ENCODE data around the gene KDF1.
A peak's percentile ranks its signal among the peaks of the same experiment; 100 is the strongest.

Gene KDF1

DNA sequence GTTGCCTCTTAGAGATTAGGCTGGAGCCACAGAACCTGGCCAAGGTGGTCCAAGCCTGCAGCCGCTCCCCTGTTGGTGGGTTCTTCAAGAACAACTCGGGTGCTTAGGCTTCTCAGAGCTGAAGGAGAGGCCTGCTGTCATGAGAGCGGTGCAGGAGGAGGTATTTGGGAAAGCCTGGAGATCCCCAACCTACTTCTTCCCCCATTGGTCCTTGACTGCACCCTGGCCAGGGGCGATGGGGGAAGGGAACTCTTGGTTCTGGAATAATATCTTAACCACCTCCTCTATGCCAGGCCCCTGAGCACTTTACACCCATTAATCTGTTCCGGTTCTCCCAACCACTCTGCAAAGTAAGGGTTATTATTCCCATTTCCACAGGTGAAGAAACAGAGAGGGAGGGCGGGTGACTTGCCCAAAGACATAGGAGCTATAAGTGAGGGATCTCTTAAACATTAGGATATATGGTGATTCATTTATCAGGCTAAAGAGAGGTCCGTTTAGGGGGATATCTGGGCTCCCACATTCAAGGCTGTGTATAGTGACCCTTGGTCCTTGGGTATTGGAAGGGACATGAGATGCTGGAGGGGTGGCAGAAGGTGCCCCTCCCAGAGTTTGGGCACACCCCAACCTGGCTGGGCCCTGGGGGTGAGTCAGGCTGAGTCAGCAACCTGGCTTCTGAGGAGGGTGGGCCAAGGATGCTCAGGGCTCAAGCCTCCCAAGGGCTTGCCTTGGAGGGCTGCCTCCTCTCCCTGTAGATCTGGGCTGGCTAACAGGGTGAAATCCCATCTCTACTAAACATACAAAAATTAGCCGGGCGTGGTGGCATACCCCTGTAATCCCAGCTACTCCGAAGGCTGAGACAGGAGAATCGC is 38.4 kb upstream of the KDF1 start:
- TF ChIP-seq YY1 (IDR thresholded peaks at IDR 0.05; ENCODE audit: insufficient read depth, insufficient read length): no peak
- TF ChIP-seq ZNF274 (IDR thresholded peaks at IDR 0.05; ENCODE audit: low read depth, low read length): no peak
- TF ChIP-seq SUZ12 (IDR thresholded peaks at IDR 0.05; ENCODE audit: extremely low read depth, insufficient read depth, insufficient read length): no peak
- peaks cover 59% of the 10 kb centered on the region for H3K36me3 ChIP-seq (ENCODE audit: insufficient read depth, insufficient read length, low read length)
- no peaks in the 10 kb centered on the region for H3K9me3 ChIP-seq (ENCODE audit: insufficient read depth, low read length)
- peaks cover 56% of the 10 kb centered on the region for H3K4me1 ChIP-seq (ENCODE audit: insufficient read depth, insufficient read length)
- no peak for DNase-seq (ENCODE audit: low read depth, low spot score)
- H3K27me3 ChIP-seq (ENCODE audit: insufficient read depth, insufficient read length): no peaks in the 10 kb centered on the region
- peak overlapping the region; percentile 27 for H3K4me3 ChIP-seq (ENCODE audit: insufficient read length, low read depth)
- H3K9ac ChIP-seq (ENCODE audit: insufficient read length, low read depth): peak overlapping the region; percentile 62

GRCh38 chr1:26996665-26997064 is 36.4 kb upstream of the KDF1 start:
- TF ChIP-seq YY1 (IDR thresholded peaks at IDR 0.05; ENCODE audit: insufficient read depth, insufficient read length) (no peak), ZNF274 (IDR thresholded peaks at IDR 0.05; ENCODE audit: low read depth, low read length) (no peak), SUZ12 (IDR thresholded peaks at IDR 0.05; ENCODE audit: extremely low read depth, insufficient read depth, insufficient read length) (no peak)
- no peak for DNase-seq (ENCODE audit: low read depth, low spot score)
- H3K36me3 ChIP-seq (ENCODE audit: insufficient read depth, insufficient read length, low read length): peaks cover 46% of the 10 kb centered on the region
- no peaks in the 10 kb centered on the region for H3K27me3 ChIP-seq (ENCODE audit: insufficient read depth, insufficient read length)
- H3K9ac ChIP-seq (ENCODE audit: insufficient read length, low read depth): peak overlapping the region; percentile 69
- H3K9me3 ChIP-seq (ENCODE audit: insufficient read depth, low read length): no peaks in the 10 kb centered on the region
- peak overlapping the region; percentile 3 for H3K4me3 ChIP-seq (ENCODE audit: insufficient read length, low read depth)
- H3K4me1 ChIP-seq (ENCODE audit: insufficient read depth, insufficient read length): peaks cover 48% of the 10 kb centered on the region

- H3K9me3 ChIP-seq (ENCODE audit: insufficient read depth, low read length): no peaks in the 10 kb centered on the region
- H3K4me3 ChIP-seq (ENCODE audit: insufficient read length, low read depth): peak overlapping the region; percentile 5
- H3K4me1 ChIP-seq (ENCODE audit: insufficient read depth, insufficient read length): peaks cover 52% of the 10 kb centered on the region
- H3K27me3 ChIP-seq (ENCODE audit: insufficient read depth, insufficient read length): no peaks in the 10 kb centered on the region
- DNase-seq (ENCODE audit: low read depth, low spot score): no peak
- TF ChIP-seq YY1 (IDR thresholded peaks at IDR 0.05; ENCODE audit: insufficient read depth, insufficient read length) (no peak), ZNF274 (IDR thresholded peaks at IDR 0.05; ENCODE audit: low read depth, low read length) (no peak), SUZ12 (IDR thresholded peaks at IDR 0.05; ENCODE audit: extremely low read depth, insufficient read depth, insufficient read length) (no peak)
- H3K36me3 ChIP-seq (ENCODE audit: insufficient read depth, insufficient read length, low read length): peaks cover 40% of the 10 kb centered on the region
- peak overlapping the region; percentile 69 for H3K9ac ChIP-seq (ENCODE audit: insufficient read length, low read depth)
Observed at GRCh38 chr1:26996024-26996423, 35.8 kb upstream of the KDF1 start.

GRCh38 chr1:26994787-26995517 is 34.7 kb upstream of the KDF1 start:
- H3K4me3 ChIP-seq (ENCODE audit: insufficient read length, low read depth): peak overlapping the region; percentile 93
- H3K9me3 ChIP-seq (ENCODE audit: insufficient read depth, low read length): no peaks in the 10 kb centered on the region
- no peak for DNase-seq (ENCODE audit: low read depth, low spot score)
- peak overlapping the region; percentile 96 for H3K9ac ChIP-seq (ENCODE audit: insufficient read length, low read depth)
- no peaks in the 10 kb centered on the region for H3K27me3 ChIP-seq (ENCODE audit: insufficient read depth, insufficient read length)
- TF ChIP-seq ZNF274 (IDR thresholded peaks at IDR 0.05; ENCODE audit: low read depth, low read length) (no peak), SUZ12 (IDR thresholded peaks at IDR 0.05; ENCODE audit: extremely low read depth, insufficient read depth, insufficient read length) (no peak), YY1 (IDR thresholded peaks at IDR 0.05; ENCODE audit: insufficient read depth, insufficient read length) (no peak)
- H3K36me3 ChIP-seq (ENCODE audit: insufficient read depth, insufficient read length, low read length): peaks cover 30% of the 10 kb centered on the region
- H3K4me1 ChIP-seq (ENCODE audit: insufficient read depth, insufficient read length): peaks cover 44% of the 10 kb centered on the region

DNA sequence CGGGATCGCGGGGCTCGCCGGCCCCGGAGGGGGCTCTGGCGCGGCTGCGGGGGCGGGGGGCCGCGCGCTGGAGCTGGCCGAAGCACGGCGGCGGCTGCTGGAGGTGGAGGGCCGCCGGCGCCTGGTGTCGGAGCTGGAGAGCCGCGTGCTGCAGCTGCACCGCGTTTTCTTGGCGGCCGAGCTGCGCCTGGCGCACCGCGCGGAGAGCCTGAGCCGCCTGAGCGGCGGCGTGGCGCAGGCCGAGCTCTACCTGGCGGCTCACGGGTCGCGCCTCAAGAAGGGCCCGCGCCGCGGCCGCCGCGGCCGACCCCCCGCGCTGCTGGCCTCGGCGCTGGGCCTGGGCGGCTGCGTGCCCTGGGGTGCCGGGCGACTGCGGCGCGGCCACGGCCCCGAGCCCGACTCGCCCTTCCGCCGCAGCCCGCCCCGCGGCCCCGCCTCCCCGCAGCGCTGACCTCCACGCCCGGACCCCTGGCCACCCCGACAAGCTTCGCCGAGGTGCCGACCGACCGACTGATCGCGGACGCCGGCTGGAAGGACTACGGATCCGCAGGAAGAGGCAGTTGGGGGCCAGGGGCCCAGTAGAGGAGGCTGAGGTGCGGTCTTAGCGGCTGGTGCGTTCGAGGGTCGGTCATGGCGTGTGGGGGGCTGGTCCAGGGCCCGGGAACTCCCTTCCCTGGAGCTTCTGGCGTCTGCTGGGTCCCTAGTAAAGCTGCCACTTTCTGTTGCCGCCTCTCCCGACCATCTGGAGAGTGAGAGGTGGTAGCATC is 33.9 kb upstream of the KDF1 start:
- Histone ChIP-seq H3K4me1 (ENCODE audit: insufficient read depth, insufficient read length) (peaks cover 42% of the 10 kb centered on the region), H3K27me3 (ENCODE audit: insufficient read depth, insufficient read length) (no peaks in the 10 kb centered on the region), H3K9ac (ENCODE audit: insufficient read length, low read depth) (peak overlapping the region; percentile 96), H3K9me3 (ENCODE audit: insufficient read depth, low read length) (no peaks in the 10 kb centered on the region), H3K36me3 (ENCODE audit: insufficient read depth, insufficient read length, low read length) (peaks cover 26% of the 10 kb centered on the region), H3K4me3 (ENCODE audit: insufficient read length, low read depth) (peak overlapping the region; percentile 93)
- DNase-seq (ENCODE audit: low read depth, low spot score): no peak
- TF ChIP-seq SUZ12 (IDR thresholded peaks at IDR 0.05; ENCODE audit: extremely low read depth, insufficient read depth, insufficient read length) (no peak), YY1 (IDR thresholded peaks at IDR 0.05; ENCODE audit: insufficient read depth, insufficient read length) (no peak), ZNF274 (IDR thresholded peaks at IDR 0.05; ENCODE audit: low read depth, low read length) (no peak)

DNA sequence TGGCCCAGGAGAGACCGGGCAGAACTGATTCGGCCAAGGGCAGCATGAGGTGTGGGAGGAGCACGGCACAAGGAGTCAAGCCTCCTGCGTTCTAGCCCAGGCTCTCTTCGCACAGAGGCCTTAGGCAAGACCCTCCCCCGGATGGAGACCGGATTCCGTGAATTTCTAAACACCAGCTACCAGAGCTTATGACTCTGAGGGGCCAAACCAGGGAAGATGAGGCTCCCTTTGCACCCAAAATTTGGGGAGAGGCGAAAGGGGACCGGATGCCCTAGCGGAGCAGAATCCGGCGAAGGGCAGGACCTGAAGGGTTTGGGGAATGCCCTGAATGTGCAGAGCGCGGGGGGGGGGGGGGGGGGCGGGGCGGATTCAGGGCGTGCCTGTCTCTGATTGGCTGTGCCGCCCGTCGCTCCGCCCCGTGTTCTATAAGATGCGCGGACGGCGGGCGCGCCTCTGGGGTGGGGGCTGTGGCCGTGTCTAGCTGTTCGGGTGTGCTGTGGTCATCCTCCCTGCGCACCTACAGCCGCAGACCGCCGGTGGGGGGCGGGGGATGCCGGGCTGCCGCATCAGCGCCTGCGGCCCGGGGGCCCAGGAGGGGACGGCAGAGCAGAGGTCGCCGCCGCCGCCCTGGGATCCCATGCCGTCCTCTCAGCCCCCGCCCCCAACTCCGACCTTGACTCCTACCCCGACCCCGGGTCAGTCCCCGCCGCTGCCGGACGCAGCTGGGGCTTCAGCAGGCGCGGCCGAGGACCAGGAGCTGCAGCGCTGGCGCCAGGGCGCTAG is 33.2 kb upstream of the KDF1 start, which contains the start of gene TRNP1:
Gene TRNP1, plus strand, starts transcription at position 456 of the 783 bp plus-strand sequence. Its CDS starts 95 bp downstream, at position 551.
- TF ChIP-seq SUZ12 (IDR thresholded peaks at IDR 0.05; ENCODE audit: extremely low read depth, insufficient read depth, insufficient read length): no peak
- DNase-seq (ENCODE audit: low read depth, low spot score): peak; percentile 91
- no peaks in the 10 kb centered on the region for H3K27me3 ChIP-seq (ENCODE audit: insufficient read depth, insufficient read length)
- peak within 1 kb of the TSS; percentile 93 for H3K4me3 ChIP-seq (ENCODE audit: insufficient read length, low read depth)
- peaks cover 25% of the 10 kb centered on the region for H3K36me3 ChIP-seq (ENCODE audit: insufficient read depth, insufficient read length, low read length)
- H3K4me1 ChIP-seq (ENCODE audit: insufficient read depth, insufficient read length): peaks cover 36% of the 10 kb centered on the region
- no peaks in the 10 kb centered on the region for H3K9me3 ChIP-seq (ENCODE audit: insufficient read depth, low read length)
- H3K9ac ChIP-seq (ENCODE audit: insufficient read length, low read depth): peak within 1 kb of the TSS; percentile 96
